ENCODE measurements around the gene B4GALT6.

The B4GALT6 gene

DNA sequence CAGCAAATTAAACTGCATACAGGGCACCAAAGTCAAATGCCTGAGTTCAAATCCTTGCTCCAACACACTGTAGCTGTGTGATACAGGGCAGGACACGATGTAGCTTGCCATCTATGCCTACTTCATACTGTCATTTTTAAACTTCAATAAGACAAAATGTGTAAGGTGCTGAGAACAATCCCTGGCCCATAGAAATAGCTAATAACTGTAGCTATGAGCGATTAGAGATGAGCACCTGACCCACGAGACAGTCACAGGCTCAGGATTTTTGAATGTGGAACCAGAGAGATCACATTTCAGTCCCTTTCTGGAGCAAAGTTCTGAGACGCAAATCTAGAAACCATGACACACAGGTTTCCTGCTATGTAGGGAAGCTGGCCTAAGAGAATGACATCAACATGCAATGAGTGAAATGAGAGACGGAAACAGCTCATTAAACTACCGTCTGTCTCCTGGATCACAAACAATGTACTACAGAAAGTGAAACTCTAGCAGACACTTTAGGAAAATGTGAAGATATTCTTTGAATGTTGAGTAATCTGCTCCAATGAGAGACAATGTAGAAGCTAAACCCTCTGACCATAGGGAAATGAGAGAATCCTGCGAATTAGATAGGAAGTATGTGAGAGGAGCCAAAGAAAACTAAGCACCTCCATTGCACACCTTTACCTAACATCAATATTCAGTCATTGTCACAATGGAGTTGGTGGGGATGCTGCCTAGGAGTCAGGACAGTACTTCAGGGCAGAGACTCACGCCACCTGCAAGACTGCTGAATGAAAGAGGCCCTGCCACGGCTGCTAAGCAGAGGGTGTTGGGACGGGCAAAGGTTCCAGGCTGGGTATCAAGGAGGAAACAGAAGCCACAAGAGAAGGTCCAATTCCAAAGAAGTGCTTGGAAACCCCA, 25.5 kb downstream of the B4GALT6 start:
- DNase-seq = no peak

DNA sequence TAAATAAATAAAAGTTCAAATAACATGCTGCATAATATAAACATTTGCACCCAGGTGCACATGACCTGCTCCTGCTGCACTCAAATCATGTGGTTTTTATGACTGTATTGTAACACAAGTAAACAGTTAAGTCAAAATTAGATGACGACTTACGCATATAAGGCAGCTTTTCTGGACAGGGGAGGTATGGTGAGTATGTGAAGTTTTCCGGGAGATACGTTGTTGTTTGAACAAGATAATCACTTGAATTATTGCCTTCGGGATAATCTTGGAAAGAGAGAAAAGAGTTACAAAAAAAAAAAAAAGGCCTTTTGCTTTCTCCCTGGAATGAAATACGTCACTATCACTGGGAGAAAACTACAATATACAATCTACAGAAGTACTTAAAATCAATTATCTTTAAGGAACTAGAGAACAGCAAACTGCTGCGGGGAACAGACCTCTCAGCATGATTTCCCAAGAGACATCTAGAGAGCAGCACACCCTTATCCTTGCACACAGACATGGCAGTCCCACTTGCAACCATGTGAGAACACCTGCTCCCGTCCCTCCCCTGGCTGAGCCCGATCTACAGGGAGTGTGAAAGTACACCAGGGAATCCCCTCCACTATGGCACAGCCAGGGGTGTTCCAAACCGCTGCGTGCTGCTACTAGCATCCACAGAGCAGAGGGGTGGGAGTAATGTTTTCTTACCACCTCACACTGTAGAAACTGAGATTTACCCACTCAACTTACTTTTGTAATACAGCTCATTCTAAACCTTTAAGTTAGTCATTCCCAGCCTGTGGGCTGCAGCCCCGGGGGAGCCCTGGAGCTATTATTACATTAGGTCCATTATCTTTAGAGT, 26.3 kb downstream of the B4GALT6 start:
- DNase-seq = no peak

DNA sequence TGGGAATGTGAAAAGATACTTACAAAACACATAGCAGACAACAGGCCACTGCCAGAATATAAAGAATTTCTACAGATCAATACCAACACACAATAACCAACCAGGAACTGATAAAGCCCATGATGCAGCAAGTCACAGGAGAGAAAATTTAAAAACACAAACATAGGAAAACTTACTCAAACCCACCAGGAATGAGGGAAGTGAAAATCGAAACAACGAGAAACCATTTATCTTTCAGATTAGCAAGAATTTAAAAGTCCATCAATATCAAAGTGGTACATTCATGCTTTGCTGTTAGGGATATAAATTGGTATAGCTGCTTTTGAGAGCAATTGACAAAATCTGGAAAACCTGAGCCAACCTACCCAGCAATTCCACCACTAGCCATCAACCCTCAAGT, 27.6 kb downstream of the B4GALT6 start:
- no peak for DNase-seq

DNA sequence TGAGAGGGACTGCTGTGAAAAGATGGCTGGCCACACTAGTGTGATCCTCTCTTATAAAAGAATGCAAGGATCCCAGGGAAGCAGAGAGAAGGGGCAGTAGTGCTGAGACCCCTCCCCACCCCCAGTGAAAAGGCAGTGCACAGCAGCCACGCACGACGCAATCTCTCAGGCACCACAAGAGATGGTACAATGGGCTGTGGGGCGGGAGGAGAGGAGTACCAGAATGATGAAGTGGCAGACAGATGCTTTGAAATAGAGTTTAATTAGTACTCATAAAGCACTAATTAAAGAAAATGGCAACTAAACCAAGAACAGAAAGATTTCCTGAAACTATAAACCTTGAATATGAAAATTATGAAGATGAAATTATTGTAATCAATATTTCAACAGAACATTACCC, 29.0 kb downstream of the B4GALT6 start:
- DNase-seq = no peak

DNA sequence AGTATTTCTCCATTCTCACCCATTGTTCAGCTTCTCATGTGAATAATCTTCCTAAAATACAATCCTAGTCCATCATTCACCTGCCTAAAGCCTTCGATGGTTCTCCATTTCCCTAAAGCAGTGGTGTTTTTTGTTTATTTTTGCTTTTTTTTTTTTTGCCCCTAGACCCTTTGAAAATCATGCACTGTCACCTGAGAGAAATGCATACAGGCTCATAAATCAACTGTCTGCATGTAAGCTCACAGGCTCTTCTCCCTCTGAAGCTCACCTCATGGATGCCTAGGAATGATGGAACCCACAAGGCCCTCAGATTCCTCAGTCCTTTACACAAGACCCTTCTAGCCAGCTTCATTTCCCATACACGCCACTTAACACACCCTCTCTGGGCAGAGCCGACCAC, 31.5 kb downstream of the B4GALT6 start:
- no peak for DNase-seq

DNA sequence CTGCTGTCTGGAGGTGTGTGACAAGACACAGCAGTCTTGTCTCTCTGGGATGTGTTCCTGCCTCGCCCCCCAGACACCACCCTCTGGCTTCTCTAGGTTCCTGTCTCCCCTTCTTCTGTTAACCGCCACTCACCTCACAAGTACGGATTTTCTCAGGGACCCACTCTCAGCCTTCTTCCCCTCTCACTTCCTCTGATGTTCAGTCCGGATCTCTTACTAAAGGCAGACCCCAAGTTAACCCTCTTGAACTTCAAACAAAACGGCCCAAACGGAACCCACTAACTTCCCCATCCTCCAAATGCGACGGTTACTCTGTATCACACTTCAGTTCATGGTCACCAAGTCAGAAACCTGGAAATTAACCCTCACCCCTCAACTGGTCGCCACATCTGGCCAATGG, 32.0 kb downstream of the B4GALT6 start:
- no peak for DNase-seq

DNA sequence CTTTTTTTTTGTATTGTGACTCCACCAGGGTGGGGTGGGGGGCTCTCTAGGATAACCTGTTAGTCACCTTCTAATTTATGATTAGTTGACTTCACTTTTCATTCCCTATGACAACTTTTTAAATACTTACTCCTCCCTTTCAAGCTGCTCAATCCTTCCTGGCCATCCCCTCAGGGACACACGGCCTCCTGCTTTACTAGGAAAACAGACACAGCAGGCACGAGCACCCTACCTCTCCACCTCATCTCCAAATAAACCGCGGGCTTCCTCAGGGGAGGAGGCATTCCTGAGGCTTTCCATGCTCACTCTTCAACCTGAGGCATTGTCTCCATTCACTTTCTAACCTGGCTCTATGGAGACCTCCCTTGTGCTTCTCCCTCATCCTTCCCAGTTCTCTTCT, 33.0 kb downstream of the B4GALT6 start:
- no peak for DNase-seq

DNA sequence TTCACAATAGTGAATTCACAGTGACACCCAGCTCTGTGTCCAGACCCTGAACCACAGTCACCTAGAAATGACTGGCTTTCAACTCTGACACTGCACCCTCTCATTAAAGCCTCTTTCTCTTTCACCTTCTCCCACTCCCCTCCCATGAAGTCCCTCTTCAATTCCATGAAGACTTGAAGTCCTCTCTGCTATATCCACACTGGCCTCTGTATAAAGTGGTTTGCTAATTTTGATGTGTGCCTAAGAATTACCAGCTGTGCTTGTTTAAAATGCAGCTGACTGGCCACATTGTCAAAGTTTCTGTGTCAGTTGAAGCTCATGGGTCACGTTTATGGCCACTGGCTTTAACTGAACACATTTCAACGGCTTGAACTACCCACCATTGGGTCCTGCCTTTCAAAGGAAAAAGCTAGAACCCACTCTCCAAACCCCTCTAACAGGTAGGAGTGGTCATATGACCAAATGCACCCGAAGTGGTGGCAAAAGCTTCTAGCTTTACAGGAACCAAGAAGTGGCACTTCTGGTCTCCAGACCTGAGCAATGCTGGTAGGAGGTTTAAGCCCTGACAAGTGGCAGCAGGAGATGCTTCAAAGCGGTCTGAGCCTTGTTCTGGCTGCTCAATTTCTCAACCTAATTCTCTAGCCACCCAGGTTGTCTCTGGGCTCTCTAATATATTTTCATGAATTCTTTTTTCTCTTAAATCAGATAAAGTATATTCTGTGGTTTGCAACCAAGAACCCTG, 34.2 kb downstream of the B4GALT6 start:
- no peak for DNase-seq

DNA sequence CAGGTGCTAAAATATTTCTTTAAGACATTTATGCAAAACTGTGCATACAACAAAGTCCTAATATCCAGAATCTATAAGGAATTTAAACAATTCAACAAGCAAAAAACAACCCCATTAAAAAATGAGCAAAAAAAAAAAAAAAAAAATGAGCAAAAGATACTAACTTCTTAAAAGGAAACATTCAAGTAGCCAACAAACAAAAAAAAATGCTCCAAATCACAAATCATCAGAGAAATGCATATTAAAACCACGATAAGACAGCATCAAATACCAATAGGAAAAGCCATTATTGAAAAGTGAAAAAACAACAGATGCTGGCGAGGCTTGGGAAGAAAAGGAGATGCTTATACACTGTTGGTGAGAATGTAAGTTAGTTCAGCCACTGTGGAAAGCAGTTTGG, 34.9 kb downstream of the B4GALT6 start:
- DNase-seq = no peak

DNA sequence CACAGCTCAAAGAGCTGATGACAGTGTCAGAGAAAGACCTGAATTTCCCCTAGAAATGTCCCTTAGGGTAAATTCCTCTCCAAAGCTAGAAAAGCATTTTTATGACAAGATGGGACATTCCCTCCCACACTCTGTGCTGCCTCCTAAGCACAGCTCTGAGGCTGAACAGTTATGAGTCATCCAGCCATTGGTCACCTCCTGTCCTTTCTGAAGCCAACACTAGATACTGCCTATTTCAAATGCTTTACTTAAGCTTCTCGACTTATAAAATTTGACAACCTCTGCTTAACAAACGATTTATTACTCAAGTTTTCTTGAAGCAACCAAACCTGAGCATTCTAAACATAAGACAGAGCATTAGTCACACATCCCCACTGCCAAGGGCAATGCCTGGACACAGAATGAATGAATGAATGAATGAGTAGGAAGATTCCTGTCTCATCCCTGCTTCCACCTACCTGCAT, 35.4 kb downstream of the B4GALT6 start:
- DNase-seq = no peak

DNA sequence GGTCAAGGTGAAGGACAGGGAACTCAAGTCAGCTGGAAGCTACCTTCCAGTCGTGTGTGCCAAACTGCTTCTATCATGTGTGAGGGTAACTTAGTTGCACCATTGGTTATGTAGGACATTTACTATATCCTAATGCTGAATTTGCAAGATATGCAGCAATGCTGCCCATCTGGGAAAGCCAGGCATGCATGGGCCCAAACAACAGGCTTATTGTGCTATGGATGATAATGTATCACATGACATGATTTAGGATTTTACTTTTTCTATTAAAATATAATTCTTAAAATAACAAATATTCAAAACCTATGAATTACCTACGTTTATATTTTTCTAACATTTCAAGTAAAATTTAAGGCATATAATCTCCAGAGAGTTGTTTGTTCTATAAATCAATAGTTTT, 35.9 kb downstream of the B4GALT6 start:
- DNase-seq = no peak

DNA sequence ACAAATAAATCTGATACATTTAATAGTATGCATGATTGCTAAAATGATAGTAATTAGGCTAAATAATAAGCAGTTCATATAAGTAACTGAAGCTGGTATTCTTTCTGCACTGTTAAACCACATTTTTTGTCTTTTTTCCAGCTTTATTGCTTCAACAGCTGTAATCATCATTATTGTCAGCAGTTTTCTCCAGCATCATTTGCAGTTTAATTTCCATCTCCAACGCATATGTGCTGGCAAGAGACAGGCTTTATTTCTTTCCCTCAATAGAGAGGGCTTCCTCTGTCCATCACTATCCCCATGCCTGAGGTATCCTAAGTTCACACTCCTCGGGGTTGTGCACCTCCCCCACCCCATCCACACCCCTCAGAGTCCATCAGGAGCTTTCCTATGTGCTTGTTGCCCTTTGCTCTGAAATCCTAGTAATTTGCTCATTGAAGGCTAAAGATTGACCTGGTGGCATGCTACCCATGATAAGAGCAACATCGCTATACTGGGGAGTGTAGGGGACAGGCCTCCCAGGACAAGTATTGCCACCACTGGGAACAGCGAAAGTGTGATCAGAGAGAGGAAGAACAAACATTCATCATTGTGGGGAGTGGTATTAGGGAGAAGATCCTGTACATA, 37.1 kb downstream of the B4GALT6 start:
- DNase-seq = no peak

DNA sequence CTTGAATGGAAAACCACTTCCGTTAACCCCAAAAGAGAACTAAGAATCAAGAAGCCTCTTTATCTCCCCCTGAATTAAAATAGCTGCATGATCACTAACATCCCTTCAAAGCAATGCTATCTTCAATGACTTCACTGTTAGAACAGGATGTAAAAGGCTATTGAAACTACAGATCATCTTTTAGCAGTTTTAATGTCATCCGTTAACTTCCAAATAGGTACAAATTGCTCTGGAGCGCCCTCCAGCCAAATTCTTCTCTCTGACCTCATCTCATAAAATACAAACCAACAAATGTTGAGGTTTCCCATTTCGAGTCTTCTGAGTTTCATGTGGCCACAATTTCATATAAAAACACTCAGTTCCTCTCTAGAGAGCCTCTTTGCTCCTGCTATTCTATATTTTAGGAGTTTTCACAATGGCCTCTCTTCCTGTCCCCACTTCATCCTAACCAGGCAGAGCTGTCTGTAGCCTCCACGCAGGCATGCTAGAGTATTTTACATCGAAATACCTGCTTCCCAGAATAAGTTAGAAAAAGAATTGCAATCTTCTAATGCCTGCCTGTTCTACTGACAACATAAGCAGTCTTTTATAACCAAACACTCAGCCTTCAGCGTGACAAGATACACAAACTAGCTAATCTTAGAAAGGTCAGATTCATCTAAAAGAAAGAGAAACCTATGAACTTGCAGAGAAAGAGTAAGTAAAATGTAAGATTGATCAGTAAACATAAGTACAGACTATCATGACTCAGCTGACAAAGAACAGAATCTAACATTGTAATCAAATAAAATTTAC, 37.9 kb downstream of the B4GALT6 start:
- no peak for DNase-seq

DNA sequence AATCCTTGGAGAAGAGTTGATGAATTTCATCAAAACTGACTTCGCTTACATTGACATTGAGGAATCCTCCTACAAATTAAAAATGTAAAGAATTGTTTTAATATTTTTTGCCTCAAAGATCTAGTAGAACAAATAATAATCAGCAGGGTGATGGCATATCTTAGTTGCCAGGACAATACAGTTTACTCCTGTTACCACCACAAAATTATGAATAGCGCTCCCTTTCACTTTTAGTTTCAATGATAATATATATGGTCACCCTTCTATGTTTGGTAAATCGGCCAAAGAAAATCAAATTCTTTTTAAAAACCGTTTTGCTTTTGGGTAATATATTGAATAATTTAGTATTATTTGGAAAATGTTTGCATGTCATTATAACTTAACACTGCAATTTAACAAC, 39.0 kb downstream of the B4GALT6 start:
- no peak for DNase-seq

DNA sequence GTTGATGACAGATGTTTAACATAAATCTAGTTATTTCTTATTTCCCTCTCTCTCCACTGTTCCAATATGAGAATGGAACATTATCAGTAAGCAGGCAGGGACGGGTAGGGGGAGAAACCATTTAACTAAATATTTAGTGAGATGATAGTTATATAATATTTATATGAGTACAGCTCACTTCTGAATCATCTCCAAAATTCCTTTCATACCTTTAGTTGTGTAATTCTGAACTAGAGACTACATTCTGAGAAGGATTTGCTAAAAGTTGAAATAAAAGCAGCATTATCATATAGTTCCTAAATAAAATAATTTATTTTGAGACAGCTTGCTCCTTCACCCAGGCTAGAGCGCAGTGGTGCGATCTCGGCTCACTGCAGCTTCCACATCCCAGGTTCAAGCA, 41.4 kb downstream of the B4GALT6 start:
- no peak for DNase-seq

DNA sequence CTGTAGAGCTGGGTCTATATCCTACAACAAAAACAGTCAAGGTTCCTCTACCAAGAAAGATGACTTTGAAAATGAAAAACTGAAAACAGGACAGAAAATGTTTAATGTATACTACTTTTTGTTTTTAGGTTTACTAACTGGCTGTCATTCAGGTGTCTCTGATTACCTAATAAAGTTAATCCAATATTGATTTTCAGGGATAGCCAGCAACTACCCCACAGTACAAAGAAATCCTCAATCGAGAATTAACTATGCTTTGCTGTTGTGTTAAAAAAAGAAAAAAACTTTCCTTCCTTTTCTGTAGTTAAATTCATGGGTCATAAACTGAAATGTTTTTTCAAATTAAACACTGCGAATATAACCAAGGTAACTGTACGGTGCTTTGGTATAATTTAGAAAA, 46.9 kb downstream of the B4GALT6 start:
- DNase-seq = no peak

DNA sequence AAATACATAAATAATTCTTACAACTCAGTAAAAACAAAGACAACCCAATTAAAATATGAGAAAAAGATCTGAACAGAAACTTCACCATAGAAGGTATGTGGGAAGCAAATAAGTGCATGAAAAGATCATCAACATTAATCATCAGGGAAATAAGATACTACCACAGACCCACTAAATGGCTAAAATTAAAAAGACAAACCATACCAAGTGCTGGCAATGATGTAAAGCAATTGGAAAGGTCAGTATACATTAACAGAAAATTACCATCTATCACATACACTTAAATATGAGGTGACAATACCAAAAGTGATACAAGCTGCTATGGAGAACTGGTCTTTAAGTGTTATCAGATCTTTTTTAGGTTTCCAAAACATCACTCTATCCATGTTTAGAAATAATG, 48.0 kb downstream of the B4GALT6 start:
- no peak for DNase-seq

DNA sequence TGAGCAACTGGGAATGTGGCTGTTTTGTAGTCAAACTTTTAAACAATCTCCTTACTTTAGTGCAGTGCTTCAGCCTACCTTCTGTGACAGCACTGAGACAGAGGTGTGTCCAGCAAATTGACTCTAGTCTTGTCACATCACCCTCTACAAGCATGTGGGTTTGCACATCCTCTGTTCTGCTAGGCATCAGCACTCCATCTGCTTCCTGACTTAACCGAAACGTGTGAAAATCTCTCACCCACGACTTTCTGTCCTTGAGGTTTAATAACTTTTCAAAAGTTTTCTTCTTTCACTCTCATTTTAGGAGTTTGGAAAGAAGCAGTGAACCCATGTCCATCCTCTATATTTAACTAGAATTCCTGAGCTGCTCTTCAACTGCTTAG, 50.1 kb downstream of the B4GALT6 start:
- no peak for DNase-seq

DNA sequence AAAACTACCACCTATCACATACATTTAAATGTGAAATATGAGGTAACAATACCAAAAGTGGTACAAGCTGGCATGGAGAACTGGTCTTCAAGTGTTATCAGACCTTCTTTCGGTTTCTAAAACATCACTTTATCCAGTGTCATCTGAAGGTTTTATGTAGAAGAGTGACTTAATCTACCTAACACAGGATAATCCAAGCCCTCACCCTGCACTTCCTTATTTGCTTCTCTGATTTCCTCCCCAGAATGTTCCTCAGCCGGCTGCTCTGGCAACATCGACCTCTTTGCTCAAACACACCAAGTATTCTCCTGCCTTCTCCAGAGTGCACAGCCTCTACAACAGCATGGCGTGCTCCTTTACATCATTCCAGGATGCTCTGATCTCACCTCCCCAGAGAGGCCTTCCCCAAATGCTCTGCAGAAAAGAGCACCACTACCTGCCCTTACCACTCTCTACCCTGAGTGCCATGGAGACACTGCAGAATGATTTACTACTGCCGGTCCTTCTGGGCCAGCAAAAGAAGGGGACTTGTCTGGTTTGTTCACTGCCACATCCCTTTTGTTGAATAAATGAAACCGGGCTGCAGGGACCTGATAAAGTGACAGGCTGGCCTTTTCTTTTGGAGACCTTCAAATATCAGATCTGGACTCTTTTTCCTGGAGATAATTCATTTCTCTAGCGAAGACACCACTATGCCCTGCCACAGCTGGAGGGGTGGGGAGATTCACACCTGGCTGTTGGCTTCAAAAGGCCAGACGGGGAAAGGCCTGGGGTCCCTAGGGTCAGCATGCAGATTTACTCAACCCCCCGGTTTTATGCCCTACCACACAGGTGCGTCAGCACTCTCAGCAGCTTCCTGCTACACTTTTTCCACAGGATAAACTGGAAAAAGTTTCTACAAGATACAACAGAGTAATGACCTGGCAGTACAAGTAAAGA, 50.7 kb downstream of the B4GALT6 start:
- DNase-seq = no peak

DNA sequence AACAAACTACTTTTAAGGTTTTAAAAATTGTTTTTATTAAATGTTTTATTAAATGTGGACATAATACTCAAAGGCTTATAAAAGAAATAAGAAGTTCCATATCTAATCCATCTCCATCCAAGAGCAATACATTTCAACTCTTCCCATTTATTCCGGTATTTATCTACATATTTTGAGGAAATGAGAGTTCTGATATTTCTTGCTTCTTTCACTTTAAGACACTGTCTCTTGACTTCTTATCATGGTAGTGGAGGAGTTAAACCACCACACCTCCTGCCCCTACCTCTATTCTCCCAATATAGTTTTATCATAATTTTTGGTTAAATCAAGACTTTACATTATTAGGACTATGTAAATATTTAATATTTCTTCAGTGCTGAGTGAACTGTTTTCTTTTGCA, 52.0 kb downstream of the B4GALT6 start:
- DNase-seq = no peak

DNA sequence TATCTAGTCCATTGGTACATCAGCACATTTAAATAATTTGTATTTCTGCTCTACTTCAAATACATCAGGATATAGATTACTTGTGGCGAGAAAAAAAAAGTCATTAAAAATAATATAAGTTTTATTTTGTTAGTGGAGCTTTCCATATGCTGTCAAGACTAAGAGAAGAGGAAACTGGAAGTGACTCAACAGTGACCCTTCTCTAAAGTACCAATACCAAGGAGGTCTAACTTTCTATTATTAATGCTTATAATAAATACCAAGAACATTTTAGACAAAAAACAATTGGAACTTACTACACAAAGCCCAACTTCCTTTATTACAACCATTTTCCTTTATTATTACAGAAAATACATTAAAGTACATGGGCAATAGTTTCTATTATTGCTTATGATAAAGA, 52.9 kb downstream of the B4GALT6 start:
- no peak for DNase-seq
